ENCODE measurements around the gene LMCD1. TPM values are rescaled to one million over a fixed set of nuclear protein-coding genes. Genes with fewer than 3 reads are reported as not detected.

LMCD1 gene
- not detected for total RNA-seq
- 0.32 TPM for total RNA-seq (2013)

GRCh38 chr3:8501371-8502131 is at the start of gene LMCD1:
Gene LMCD1 (plus strand): TSS chr3:8501823. CDS start chr3:8501939, 116 bp downstream.
- DNase-seq: peak; percentile 77 to 85
- Histone ChIP-seq H3K27ac (ENCODE audit: low read length) (peak within 1 kb of the TSS; percentile 8), H3K27me3 (ENCODE audit: control insufficient read depth, insufficient read depth, low read length) (no peaks in the 10 kb centered on the region), H3K9me3 (ENCODE audit: control insufficient read depth, insufficient read depth, low read length) (no peaks in the 10 kb centered on the region), H3K4me1 (ENCODE audit: control insufficient read depth, insufficient read depth, low read length) (peaks cover 3% of the 10 kb centered on the region), H3K4me3 (ENCODE audit: low read length) (peak within 1 kb of the TSS; percentile 51), H3K36me3 (ENCODE audit: control insufficient read depth, insufficient read depth, low read length) (no peaks in the 10 kb centered on the region)
- Mint-ChIP-seq H3K4me3 (peak within 1 kb of the TSS; percentile 87), H3K27me3 (ENCODE audit: low read depth in 2 of 2) (no peaks in the 10 kb centered on the region), H3K4me1 (peaks cover 5 to 9% of the 10 kb centered on the region in 2 donors), H3K9me3 (no peaks in the 10 kb centered on the region), H3K36me3 (no peaks in the 10 kb centered on the region), H3K27ac (peak within 1 kb of the TSS; percentile 67 to 91)
- ATAC-seq: peak; percentile 98 to 99 (median 98)
- WGBS (ENCODE audit: insufficient coverage): 1% methylated on average over 47 of the region's 49 CpGs
- intact Hi-C loops (cut with micrococcal nuclease): no loop called here
- TF ChIP-seq CTCF (IDR thresholded peaks at IDR 0.05): no peak

- H3K9me3 Mint-ChIP-seq: no peaks in the 10 kb centered on the region
- 86% methylated on average over 4 of the region's 4 CpGs for WGBS (ENCODE audit: insufficient coverage)
- Histone ChIP-seq H3K4me1 (ENCODE audit: control insufficient read depth, insufficient read depth, low read length) (no peaks in the 10 kb centered on the region), H3K27me3 (ENCODE audit: control insufficient read depth, insufficient read depth, low read length) (no peaks in the 10 kb centered on the region), H3K4me3 (ENCODE audit: low read length) (no peak overlapping the region), H3K27ac (ENCODE audit: low read length) (no peak overlapping the region), H3K36me3 (ENCODE audit: control insufficient read depth, insufficient read depth, low read length) (no peaks in the 10 kb centered on the region), H3K9me3 (ENCODE audit: control insufficient read depth, insufficient read depth, low read length) (no peaks in the 10 kb centered on the region)
- H3K4me3 Mint-ChIP-seq: no peak overlapping the region
- ATAC-seq (no peak), DNase-seq (no peak)
- no peak for TF ChIP-seq CTCF (IDR thresholded peaks at IDR 0.05)
- no peaks in the 10 kb centered on the region for H3K36me3 Mint-ChIP-seq
- no peak overlapping the region for H3K27ac Mint-ChIP-seq
- H3K27me3 Mint-ChIP-seq (ENCODE audit: low read depth in 2 of 2): peaks cover 10 to 20% of the 10 kb centered on the region in 2 donors
- intact Hi-C loops (cut with micrococcal nuclease): no loop called here
- H3K4me1 Mint-ChIP-seq: no peaks in the 10 kb centered on the region
Measured at GRCh38 chr3:8452112-8452511, 49.5 kb upstream of the LMCD1 start.

- intact Hi-C loops (cut with micrococcal nuclease): no loop called here
- H3K4me1 Mint-ChIP-seq: no peaks in the 10 kb centered on the region
- Histone ChIP-seq H3K4me3 (ENCODE audit: low read length) (no peak overlapping the region), H3K9me3 (ENCODE audit: control insufficient read depth, insufficient read depth, low read length) (no peaks in the 10 kb centered on the region), H3K4me1 (ENCODE audit: control insufficient read depth, insufficient read depth, low read length) (no peaks in the 10 kb centered on the region), H3K27me3 (ENCODE audit: control insufficient read depth, insufficient read depth, low read length) (no peaks in the 10 kb centered on the region), H3K36me3 (ENCODE audit: control insufficient read depth, insufficient read depth, low read length) (no peaks in the 10 kb centered on the region), H3K27ac (ENCODE audit: low read length) (no peak overlapping the region)
- no peaks in the 10 kb centered on the region for H3K36me3 Mint-ChIP-seq
- no peak for ATAC-seq
- H3K27ac Mint-ChIP-seq: no peak overlapping the region
- H3K9me3 Mint-ChIP-seq: no peaks in the 10 kb centered on the region
- no peak overlapping the region for H3K4me3 Mint-ChIP-seq
- DNase-seq: no peak
- no peak for TF ChIP-seq CTCF (IDR thresholded peaks at IDR 0.05)
- WGBS (ENCODE audit: insufficient coverage): 84% methylated on average over 5 of the region's 5 CpGs
- peaks cover 10 to 13% of the 10 kb centered on the region in 2 donors for H3K27me3 Mint-ChIP-seq (ENCODE audit: low read depth in 2 of 2)
Measured at GRCh38 chr3:8453153-8453552, 48.5 kb upstream of the LMCD1 start.
